GM18507 (cell line): ENCODE measurements around the gene TLR9.
"Not testable (repeated sequence)": the region's sequence is repeated elsewhere in the genome, so short reads cannot be mapped to it uniquely, and the experiment has no call there.

Source experiments
- DNase-seq: peaks from one replicate; pipeline ENCODE4 v3.0.0; 2011; ENCODE audit warnings: low read depth; ENCODE audit not compliant: insufficient read length; ENCODE audit errors: extremely low spot score
- FAIRE-seq: peaks from 2 replicates; lab custom pipeline; 2011; peaks lifted over from hg19 to GRCh38; lab: Jason Lieb, UNC

The TLR9 gene, protein sequence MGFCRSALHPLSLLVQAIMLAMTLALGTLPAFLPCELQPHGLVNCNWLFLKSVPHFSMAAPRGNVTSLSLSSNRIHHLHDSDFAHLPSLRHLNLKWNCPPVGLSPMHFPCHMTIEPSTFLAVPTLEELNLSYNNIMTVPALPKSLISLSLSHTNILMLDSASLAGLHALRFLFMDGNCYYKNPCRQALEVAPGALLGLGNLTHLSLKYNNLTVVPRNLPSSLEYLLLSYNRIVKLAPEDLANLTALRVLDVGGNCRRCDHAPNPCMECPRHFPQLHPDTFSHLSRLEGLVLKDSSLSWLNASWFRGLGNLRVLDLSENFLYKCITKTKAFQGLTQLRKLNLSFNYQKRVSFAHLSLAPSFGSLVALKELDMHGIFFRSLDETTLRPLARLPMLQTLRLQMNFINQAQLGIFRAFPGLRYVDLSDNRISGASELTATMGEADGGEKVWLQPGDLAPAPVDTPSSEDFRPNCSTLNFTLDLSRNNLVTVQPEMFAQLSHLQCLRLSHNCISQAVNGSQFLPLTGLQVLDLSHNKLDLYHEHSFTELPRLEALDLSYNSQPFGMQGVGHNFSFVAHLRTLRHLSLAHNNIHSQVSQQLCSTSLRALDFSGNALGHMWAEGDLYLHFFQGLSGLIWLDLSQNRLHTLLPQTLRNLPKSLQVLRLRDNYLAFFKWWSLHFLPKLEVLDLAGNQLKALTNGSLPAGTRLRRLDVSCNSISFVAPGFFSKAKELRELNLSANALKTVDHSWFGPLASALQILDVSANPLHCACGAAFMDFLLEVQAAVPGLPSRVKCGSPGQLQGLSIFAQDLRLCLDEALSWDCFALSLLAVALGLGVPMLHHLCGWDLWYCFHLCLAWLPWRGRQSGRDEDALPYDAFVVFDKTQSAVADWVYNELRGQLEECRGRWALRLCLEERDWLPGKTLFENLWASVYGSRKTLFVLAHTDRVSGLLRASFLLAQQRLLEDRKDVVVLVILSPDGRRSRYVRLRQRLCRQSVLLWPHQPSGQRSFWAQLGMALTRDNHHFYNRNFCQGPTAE

DNA sequence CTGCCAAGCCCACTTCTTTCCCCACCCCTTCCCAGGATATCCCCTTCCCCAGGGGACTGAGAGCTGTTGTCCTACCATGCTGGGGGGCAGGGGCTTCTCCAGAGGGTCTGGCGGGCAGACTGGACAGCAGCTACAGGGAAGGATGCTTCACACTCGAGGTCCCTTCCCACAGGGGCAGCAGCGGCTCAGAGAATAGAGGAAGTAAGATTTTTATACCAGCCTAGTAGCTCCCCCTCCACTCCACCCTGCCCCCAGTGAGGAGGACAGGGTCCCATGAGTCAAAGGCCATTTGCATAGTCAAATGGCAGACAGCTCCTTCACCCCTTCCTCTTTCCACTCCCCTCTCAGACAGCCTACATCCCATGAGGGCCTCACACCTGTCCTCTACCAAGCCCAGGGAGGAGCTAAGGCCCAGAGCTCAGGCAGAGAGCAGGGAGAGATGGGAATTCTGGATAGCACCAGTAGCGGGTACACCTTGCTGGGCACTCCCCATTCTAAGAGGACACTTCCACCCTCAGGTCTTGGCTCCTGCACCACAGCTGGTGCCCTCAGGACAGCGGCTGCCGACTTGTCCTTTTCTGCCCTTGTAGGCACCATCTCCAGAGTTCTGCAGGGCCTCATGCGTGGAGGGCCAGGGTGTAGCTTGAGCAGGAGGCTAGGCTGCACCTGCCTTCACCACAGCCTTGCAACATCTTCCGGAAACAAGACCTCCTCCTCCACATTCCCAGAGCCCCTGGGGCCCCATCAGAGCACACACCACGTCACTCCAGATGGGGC, at the start of gene TLR9:
TLR9 (minus strand) TSS at position 194 of the 777 bp plus-strand sequence; CDS start at position 78, 116 bp downstream.
- peak; percentile 98 for FAIRE-seq
- DNase-seq = no peak

DNA sequence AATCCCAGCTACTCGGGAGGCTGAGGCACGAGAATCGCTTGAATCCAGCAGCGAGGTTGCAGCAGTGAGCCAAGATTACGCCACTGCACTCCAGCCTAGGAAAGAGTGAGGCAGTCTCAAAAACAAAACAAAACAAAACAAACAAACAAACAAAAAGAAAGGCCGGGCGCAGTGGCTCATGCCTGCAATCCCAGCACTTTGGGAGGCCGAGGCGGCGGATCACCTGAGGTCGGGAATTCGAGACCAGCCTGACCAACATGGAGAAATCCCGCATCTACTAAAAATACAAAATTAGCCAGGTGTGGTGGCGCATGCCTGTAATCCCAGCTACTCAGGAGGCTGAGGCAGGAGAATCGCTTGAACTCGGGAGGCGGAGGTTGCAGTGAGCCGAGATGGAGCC, 49.3 kb upstream of the TLR9 start:
- not testable (repeated sequence) for DNase-seq, FAIRE-seq

DNA sequence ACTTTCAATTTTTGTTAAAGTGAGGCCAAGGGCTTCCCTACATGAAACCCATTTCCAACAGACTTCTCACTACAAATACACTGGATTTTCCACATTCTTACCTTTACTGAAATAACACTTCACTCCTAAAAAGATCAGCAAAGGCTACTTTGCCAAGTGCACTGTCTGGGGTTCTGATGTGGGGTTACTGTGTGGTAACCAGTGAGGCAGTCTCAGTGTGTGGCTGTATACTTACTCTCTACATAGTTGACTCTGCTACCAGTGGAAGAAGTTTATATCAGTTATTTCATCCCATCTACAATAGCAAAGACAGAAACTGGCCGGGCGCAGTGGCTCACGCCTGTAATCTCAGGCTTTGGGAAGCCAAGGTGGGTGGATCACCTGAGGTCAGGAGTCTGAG, 47.4 kb upstream of the TLR9 start:
- FAIRE-seq = no peak
- no peak for DNase-seq

DNA sequence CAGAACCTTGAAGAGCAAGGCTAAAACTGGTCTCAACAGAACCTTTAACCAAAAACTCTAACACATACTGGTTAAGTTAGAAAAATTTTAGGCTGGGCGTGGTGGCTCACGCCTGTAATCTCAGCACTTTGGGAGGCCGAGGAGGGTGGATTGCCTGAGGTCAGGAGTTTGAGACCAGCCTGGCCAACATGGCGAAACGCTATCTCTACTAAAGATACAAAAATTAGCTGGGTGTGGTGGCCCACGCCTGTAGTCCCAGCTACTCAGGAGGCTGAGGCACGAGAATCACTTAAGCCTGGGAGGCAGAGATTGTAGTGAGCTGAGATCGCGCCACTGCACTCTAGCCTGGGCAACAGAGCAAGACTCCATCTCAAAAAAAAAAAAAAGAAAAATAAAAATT, 46.7 kb upstream of the TLR9 start:
- FAIRE-seq, DNase-seq: not testable (repeated sequence)

DNA sequence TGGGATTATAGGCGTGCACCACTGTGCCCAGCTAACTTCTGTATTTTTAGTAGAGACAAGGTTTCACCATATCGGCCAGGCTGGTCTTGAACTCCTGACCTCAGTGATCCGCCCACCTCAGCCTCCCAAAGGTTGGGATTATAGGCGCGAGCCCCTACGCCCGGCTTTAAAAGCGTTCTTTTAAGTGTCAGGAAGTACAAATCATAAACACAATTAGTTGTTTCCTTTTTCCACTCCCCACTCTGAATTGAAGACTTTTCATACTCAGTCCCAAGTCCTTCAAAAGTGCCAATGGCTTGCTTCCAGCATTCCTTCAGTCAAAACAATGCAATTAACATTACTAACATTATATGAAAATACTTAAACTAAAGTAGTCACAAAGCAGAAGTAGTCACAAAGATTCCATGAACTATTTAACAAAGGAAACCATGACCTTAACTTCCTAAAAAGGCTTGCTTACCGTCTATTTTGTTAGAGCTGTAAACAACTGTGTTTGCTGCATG, 44.9 kb upstream of the TLR9 start:
- DNase-seq (no peak), FAIRE-seq (no peak)

DNA sequence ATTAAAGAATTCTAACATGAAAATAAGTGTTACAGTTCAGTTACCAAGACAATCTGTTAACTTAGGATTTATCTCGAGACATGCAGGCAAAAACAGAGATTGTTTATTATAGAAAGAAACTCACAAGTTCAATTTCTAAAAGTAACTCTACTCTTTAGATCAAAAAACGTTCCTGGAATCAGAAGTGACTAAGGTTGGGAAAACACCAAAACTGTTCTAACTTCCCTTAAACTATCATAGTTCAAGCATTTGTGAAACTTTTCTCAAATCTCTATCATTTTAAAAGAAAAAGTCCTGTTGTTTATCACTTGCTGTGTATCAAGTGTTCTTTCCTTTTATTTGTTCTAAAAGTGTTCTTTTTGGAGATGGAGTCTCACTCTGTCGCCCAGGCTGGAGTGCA, 44.3 kb upstream of the TLR9 start:
- FAIRE-seq (no peak), DNase-seq (no peak)

DNA sequence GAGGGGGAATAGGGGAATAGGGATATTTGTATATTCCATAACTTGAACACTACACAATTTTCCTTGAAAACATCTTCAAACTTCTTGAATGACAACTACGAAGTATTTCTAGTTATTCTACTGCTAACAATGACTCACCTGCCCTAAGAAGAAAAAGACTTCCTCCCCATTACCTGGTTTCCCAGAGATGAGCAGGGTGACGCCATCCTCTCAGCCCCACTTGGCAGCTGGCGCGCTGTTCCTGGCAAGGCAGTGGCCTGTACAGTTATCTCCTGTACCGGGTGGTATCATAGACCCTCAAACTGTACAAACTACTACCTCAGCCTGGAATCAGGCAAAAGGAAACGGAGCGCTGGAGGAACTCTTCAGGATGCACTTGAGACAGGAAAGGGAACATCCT, 42.6 kb upstream of the TLR9 start:
- DNase-seq (no peak), FAIRE-seq (no peak)

DNA sequence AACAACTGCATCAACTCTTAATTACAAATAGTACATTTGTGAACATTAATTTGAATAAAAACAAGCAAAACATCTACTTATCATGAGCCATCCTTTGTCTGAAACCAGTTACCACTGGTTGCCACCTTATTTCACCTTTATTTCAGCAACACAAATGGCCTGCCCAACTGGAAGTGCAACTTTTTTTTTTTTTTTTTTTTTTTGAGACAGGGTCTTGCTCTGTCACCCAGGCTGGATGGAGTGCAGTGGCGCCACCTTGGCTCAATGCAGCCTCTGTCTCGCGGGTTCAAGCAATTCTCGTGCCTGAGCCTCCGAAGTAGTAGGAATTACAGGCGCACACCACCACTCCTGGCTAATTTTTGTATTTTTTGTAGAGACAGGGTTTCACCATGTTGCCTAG, 39.9 kb upstream of the TLR9 start:
- DNase-seq = no peak
- no peak for FAIRE-seq

DNA sequence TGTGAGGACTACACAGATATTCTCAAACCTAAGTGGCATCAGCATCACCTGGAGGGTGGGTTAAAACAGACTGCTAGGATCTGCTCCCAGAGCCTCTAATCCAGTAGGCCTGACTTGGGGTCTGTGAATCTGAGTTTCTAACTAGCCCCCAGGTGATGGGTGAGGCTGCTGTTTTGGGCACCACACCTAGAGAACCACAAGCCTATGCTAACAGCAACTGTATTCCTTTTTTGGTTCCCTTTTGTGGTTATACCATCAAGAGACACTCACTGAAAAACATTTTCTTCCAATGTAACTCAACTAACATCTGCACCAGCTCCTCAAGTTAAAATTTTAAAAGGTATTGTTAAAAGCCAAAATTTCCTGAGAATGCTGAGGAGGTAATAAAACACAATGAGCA, 37.0 kb upstream of the TLR9 start:
- no peak for FAIRE-seq
- DNase-seq = no peak

DNA sequence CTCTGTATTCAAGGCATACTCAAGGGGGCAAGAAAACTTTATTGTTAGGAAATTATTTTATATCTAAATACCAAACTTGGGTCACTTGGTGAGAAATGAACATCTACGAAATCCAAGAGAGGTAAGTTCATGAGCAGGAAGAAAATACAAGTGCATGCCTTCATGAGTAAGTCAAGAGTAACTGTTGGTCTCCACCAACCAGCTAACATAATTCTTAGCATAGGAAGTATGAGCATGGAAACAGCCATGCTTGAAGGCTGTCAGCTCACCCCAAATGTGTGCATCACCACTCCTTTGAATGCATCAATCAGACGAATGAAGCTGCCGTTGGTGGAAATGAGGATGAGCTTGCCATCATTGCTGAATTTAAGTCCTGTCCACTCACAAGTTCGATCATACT, 34.0 kb upstream of the TLR9 start:
- FAIRE-seq = no peak

DNA sequence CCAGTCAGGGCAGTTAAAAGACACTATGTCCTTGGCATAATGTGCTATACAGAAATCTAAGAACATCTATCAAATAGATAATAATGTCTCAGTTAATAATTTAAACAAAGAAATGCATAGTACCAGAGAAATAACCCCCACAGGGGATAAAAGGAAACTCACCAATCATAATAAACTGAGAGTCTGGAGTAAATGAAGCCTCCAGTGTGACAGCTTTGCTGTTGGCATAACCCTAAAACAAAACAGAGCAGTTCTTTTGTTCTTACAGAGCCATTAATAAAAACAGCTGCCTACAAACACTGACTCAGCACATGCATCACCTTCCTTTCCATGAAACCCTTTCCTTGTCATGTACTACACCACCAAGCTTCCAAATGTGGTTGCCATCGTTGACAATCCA, 33.6 kb upstream of the TLR9 start:
- DNase-seq = no peak
- FAIRE-seq = no peak

More for the DNA sequence above, 34.0 kb upstream of the TLR9 start:
- DNase-seq = no peak

DNA sequence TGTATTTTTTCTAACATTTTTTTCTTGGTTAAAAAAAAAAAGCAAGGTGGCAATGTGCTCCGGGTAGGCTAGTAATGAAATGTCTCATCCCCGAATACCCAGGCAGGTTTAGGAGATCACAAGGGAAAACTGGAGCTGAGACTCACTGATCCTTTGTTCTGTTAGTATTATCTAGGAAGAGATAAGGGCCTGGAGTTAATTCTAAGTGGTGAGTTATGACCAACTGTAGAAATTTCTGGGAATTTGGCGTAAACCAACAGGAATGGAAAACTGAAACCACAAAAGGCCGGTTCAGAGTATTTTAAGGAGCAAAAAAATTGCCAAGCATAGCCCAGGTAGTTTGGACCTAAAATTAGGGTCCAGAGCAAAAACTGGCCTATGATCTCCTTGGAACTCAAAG, 32.5 kb upstream of the TLR9 start:
- DNase-seq (no peak), FAIRE-seq (no peak)

DNA sequence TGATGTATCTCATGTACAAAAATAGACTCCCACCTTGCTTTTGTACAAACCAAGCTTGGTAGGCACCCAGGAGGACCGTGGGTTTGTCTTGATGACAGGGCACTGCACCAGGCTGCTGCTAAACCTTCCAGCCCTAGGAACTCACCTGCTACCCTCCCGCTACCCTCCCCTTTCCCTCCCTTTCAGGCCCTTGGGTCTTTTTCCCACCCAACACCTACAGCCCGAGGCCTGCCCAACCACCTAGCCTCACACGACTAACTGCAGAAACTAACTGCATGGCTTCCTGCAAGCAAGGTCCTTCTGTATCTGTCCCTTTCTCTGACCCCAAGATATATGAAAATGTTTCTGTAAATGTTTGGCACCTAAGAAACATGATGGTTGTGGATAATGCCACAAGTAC, 31.2 kb upstream of the TLR9 start:
- FAIRE-seq = no peak
- DNase-seq = no peak

DNA sequence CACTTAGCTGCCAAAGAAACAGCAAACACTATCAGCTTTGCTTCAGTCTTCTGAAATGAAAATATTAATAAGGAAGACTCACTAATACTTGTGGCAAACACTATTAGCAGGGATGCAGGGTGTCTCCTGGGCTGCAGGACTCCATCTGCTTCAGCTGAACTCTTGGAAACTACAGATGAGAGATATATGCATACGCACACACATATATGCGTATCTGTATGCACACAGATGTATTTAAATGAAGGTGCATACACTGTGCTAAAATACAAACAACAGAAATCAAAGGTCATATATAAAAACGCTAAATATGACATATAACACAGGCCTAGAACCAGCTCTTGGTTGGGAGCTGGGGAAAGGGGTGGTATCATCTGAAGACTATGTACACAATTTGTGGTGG, 30.7 kb upstream of the TLR9 start:
- no peak for DNase-seq
- FAIRE-seq = no peak

DNA sequence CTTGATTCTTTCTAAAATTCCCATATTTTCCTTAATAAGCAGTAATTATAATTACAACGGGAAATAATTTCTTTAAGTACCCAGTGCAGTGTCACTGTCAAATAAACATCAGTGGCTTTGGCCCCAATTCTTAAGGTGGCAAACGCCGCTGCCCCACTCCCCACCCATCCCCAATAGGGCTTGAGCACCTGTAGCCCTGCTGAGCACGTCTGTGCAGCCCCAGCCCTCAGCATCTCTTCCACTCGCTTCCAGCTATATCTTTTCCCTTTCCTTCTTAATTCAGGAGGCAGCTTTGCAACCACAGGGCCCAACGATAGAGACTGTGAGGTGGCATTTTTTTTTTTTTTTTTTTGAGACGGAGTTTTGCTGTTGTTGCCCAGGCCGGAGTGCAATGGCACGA, 29.2 kb upstream of the TLR9 start:
- DNase-seq (no peak), FAIRE-seq (no peak)

DNA sequence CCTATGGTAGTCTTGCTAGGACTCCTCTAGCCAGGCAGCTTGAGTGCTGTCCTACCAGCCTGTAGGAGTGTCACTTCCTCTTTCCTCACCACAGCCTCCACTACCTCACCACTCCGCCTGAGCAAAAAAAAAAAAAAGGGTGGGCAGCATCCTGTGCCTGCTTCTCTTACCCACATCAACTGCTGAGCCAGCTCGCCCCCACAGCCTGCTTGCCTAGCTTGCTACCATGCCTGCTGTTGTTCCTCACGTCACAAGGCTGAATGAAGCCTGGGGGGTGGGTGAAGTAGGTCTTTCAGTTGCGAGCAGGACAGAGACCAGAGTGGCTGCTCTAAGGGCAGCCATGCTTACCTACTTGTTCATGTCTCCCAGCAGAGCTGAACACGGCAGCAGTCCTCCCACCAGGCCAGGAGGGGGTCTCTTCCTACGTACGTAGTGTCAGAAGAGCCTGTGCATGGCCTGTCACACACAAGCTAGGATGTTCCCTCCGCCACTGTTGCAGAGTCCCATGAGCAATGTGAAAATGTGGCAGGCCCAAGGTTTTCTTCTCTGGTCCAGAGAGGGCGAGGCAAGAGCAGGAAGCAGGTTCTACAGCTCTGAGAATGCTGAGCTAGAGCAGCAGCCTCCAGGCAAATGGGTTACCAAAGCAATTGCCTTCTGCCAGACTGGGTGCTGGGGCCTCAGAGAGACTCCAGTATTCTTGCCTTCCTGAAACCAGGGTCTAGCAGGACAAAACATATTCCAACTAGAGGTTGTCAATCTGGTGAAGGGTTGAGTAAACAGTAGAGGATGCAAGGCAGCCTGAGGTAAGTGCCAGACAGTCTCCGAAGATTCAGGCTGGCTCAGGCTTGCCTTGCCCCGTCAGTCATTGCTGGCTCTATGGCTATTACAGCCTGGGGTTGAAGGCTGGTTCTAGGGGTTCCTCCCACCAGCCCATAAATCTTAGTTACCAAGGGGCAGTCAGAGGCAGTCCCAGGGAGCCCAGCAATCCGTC, 28.2 kb upstream of the TLR9 start:
- FAIRE-seq (peak; percentile 98), DNase-seq (no peak)

DNA sequence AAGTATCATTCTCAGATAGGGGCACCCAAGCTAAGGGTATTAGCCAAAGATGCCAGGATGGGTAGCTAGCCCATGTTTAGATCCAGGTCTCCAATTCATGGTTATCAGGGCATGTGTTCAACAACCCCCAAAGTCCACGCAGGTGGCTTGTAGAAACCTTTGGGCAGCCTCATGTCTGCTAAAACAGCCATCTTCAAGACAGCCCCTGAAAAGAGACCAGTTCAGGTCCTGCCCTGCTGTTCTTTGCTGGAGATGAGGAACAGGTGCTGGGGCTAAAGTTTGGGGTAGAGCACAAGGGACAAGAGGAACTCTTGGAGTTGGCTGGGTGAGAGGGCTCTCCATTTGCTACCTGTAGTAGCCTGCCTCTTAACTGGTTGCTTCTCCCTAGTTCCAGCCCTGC, 24.7 kb upstream of the TLR9 start:
- FAIRE-seq (no peak), DNase-seq (no peak)

DNA sequence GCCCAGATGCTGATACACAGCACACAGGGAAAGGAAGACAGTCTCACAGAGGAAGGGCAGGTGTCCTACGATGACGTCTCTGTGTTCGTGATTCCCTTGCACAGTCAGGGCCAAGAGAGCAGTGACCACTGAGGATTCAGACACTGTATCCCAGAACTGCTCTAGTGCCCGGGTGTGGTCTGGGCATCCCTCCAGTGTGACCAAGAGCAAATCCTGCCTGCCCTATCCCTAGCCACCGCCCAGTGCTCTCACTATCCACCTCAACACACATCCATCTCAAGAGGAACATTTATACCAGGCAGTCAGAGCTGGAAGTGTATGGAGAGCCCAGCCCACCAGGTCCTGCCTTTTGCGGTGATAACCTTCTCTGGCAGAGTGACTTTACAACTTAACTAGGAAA, 24.2 kb upstream of the TLR9 start:
- FAIRE-seq (no peak), DNase-seq (no peak)
